Lower leg skin (tissue), 4 donors: ENCODE measurements around the gene NEB. TPM values are rescaled to one million over a fixed set of nuclear protein-coding genes. Genes with fewer than 3 reads are reported as not detected.
"Not testable (repeated sequence)": the region's sequence is repeated elsewhere in the genome, so short reads cannot be mapped to it uniquely, and the experiment has no call there.

Source experiments
- DNase-seq, 2 donors: peaks; one replicate each; pipeline ENCODE4 v3.0.0-alpha.2; 2019; ENCODE audit warnings: low spot score in 2 of 2
- H3K4me3 ChIP-seq: fragments of 200-600 bp; sonication (generic); 2 replicates; pipeline ENCODE4 v1.5.1; 2017; ENCODE audit warnings: mild to moderate bottlenecking, low read depth; ENCODE audit not compliant: poor library complexity, severe bottlenecking
- CTCF ChIP-seq, 3 donors: fragments of 450-650 bp; IDR thresholded peaks; one replicate each; pipeline ENCODE4 v1.5.1; 2016; ENCODE audit warnings: antibody characterized with exemption in 3 of 3, mild to moderate bottlenecking in 3 of 3, moderate library complexity in 2 of 3
- POLR2A ChIP-seq, 2 donors: fragments of 450-650 bp; IDR thresholded peaks; one replicate each; pipeline ENCODE4 v1.6.1; 2016 to 2017; ENCODE audit warnings: antibody characterized with exemption in 2 of 2, mild to moderate bottlenecking in 1 of 2, moderate library complexity in 1 of 2
- WGBS, 2 donors: methylation state at CpG; one replicate each; pipeline ENCODE4 v1.1.5; 2018; 5-methylcytosine and 5-hydroxymethylcytosine counted together
- intact Hi-C: fragments of 100-400 bp; cut with DNase I; formaldehyde crosslinking; loops from one replicate; pipeline ENCODE4 v1.15.0; 2023; ENCODE audit warnings: low total_unique reads
- total RNA-seq, 4 donors: library from RNA; depleted of rRNA; stranded (reverse); fragments of >200 nt; gene quantifications; one replicate each; pipeline ENCODE4 v1.1.0, GENCODE V29; 2016

NEB gene
- total RNA-seq, 4 donors from 2014 or later, result 4.7 to 15.6 (median 6.9) TPM

GRCh38 chr2:151707857-151708256, 26.4 kb downstream of the NEB start:
- 63 to 69% methylated on average over 4 of the region's 4 CpGs for WGBS, 2 donors
- TF ChIP-seq CTCF (IDR thresholded peaks at IDR 0.05) (no peak), POLR2A (IDR thresholded peaks at IDR 0.05) (no peak)
- H3K4me3 ChIP-seq, result no peak overlapping the region
- intact Hi-C loops, result no loop called here
- DNase-seq, result no peak

GRCh38 chr2:151704480-151704961, 29.8 kb downstream of the NEB start:
- intact Hi-C loops, DNase-seq, H3K4me3 ChIP-seq: not testable (repeated sequence)
- WGBS, 2 donors, result 96 to 97% methylated on average over 27 to 28 of the region's 29 CpGs

- intact Hi-C loops, result not testable (repeated sequence)
These were observed 36.1 kb downstream of the NEB start for GRCh38 chr2:151698134-151698533.

GRCh38 chr2:151695778-151696177, 38.5 kb downstream of the NEB start:
- intact Hi-C loops, result no loop called here
- H3K4me3 ChIP-seq, result no peak overlapping the region
- 75 to 91% methylated on average over 3 of the region's 3 CpGs for WGBS, 2 donors
- TF ChIP-seq CTCF (IDR thresholded peaks at IDR 0.05) (no peak), POLR2A (IDR thresholded peaks at IDR 0.05) (no peak)
- no peak for DNase-seq

More at GRCh38 chr2:151698134-151698533, 36.1 kb downstream of the NEB start:
- not testable (repeated sequence) for H3K4me3 ChIP-seq, DNase-seq

GRCh38 chr2:151691631-151692030, 42.6 kb downstream of the NEB start:
- no peak for DNase-seq
- intact Hi-C loops, result no loop called here
- H3K4me3 ChIP-seq, result no peak overlapping the region
- WGBS, 2 donors, result 88% methylated on average over 1 of the region's 1 CpG
- TF ChIP-seq CTCF (IDR thresholded peaks at IDR 0.05), result no peak
- no peak for TF ChIP-seq POLR2A (IDR thresholded peaks at IDR 0.05)

- DNase-seq, result no peak
- intact Hi-C loops, result no loop called here
- no peak overlapping the region for H3K4me3 ChIP-seq
- TF ChIP-seq CTCF (IDR thresholded peaks at IDR 0.05) (no peak), POLR2A (IDR thresholded peaks at IDR 0.05) (no peak)
- 81 to 86% methylated on average over 2 of the region's 2 CpGs for WGBS, 2 donors
These were observed 45.6 kb downstream of the NEB start for GRCh38 chr2:151688719-151689118.

GRCh38 chr2:151682459-151683003, 51.7 kb downstream of the NEB start:
- intact Hi-C loops, result no loop called here
- DNase-seq, result no peak
- no peak overlapping the region for H3K4me3 ChIP-seq
- 64 to 91% methylated on average over 4 of the region's 4 CpGs for WGBS, 2 donors
- TF ChIP-seq CTCF (IDR thresholded peaks at IDR 0.05) (no peak), POLR2A (IDR thresholded peaks at IDR 0.05) (no peak)
